ENCODE measurements around the gene GSDME. TPM values are rescaled to one million over a fixed set of nuclear protein-coding genes. Genes with fewer than 3 reads are reported as not detected.
A peak's percentile ranks its signal among the peaks of the same experiment; 100 is the strongest.

The GSDME gene
- polyA plus RNA-seq, 1 of the 3 experiments (the other 2 are of a cell fraction), result 109 TPM

DNA sequence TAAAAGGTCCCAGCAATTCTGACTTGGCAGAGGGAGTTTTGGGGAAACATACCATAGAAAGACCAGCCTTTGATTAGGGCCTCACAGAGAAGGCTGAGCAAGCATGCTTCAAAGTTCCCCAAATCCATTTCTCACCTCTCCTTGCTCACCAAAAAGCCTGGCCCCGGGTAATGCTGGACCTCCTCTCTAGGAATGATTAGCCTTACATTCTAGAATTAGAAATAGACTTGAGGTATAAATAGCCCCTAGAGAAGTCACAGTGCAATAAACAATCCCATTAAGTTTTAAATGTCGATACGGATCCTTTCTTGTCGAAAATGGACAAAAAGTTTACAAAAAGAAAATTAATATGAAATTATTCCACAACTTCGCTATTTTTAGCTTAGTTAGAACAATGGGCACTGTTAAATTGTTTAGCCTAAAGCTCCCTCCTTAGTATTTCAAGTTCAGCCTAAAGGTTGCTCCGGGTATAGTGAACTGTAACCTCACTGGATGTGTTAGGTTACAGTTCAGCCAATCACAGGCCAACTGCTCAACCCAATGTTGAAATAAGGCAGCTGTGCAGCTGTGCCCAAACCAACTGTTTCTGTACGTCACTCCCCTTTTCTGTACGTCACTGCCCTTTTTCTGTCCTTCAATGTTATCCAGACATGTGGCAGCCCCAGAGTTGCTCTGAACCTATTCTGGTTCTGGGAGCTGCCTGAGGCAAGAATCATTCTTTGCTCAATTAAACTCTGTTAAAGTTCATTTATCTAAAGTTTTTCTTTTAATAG, 7.9 kb upstream of the GSDME start:
- Histone ChIP-seq H3K9ac (no peak overlapping the region), H3K4me3 (ENCODE audit: low read depth in 2 of 2, low read length in 1 of 2) (no peak overlapping the region), H3F3A (replicated peaks; ENCODE audit: insufficient read depth) (no peaks in the 10 kb centered on the region), H3K27me3 (ENCODE audit: insufficient read depth) (no peaks in the 10 kb centered on the region), H3K9me2 (no peaks in the 10 kb centered on the region), H3K27ac (ENCODE audit: low read depth in 2 of 2, low read length in 1 of 2) (no peak overlapping the region), H2AFZ (ENCODE audit: low read depth) (no peak overlapping the region), H3K36me3 (replicated peaks in 1 of 2; ENCODE audit: control insufficient read depth in 1 of 2, insufficient read depth in 2 of 2, low read length in 1 of 2) (no peaks in the 10 kb centered on the region), H3K4me1 (ENCODE audit: control insufficient read depth in 1 of 2, insufficient read depth in 2 of 2, low read depth in 1 of 2, low read length in 1 of 2) (peaks cover 0 to 13% of the 10 kb centered on the region in 2 experiments; a peak in 2 of 4 replicates), H3K79me2 (ENCODE audit: insufficient read depth) (no peaks in the 10 kb centered on the region), H3K4me2 (no peak overlapping the region), H4K20me1 (ENCODE audit: insufficient read depth) (no peaks in the 10 kb centered on the region), H3K9me3 (no peaks in the 10 kb centered on the region)
- 87% methylated on average over 8 of the region's 8 CpGs for WGBS (ENCODE audit: low lambda C conversion rate)
- TF ChIP-seq RCOR1 (IDR thresholded peaks at IDR 0.05; ENCODE audit: low read length), result peak; percentile 45; the same call in 1 of the 2 replicates
- TF ChIP-seq, protein P1, sequence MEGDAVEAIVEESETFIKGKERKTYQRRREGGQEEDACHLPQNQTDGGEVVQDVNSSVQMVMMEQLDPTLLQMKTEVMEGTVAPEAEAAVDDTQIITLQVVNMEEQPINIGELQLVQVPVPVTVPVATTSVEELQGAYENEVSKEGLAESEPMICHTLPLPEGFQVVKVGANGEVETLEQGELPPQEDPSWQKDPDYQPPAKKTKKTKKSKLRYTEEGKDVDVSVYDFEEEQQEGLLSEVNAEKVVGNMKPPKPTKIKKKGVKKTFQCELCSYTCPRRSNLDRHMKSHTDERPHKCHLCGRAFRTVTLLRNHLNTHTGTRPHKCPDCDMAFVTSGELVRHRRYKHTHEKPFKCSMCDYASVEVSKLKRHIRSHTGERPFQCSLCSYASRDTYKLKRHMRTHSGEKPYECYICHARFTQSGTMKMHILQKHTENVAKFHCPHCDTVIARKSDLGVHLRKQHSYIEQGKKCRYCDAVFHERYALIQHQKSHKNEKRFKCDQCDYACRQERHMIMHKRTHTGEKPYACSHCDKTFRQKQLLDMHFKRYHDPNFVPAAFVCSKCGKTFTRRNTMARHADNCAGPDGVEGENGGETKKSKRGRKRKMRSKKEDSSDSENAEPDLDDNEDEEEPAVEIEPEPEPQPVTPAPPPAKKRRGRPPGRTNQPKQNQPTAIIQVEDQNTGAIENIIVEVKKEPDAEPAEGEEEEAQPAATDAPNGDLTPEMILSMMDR (IDR thresholded peaks at IDR 0.05), result no peak
- TF ChIP-seq RAD21 (IDR thresholded peaks at IDR 0.05; ENCODE audit: low read length), result 0 out of 2 replicates have a peak, but pooled peaks have one; percentile 4
- no peak for TF ChIP-seq NRF1 (IDR thresholded peaks at IDR 0.05; ENCODE audit: low read depth, low read length)
- 0 out of 2 replicates have a peak, but pooled peaks have one; percentile 8 for TF ChIP-seq RFX5 (IDR thresholded peaks at IDR 0.05; ENCODE audit: low read length)
- ChIA-PET POLR2A (interaction anchor here (1.3 kb wide), 1 partner anchor 8 kb away, joined by 4 read pairs; the partner anchor contains the start of gene GSDME), CTCF (interaction anchor here (1.0 to 1.9 kb wide), 7 partner anchors 8 to 342 kb away, joined by 3 to 10 read pairs (median 5); no protein-coding TSS in a partner anchor)
- DNase-seq, result peak; percentile 61

DNA sequence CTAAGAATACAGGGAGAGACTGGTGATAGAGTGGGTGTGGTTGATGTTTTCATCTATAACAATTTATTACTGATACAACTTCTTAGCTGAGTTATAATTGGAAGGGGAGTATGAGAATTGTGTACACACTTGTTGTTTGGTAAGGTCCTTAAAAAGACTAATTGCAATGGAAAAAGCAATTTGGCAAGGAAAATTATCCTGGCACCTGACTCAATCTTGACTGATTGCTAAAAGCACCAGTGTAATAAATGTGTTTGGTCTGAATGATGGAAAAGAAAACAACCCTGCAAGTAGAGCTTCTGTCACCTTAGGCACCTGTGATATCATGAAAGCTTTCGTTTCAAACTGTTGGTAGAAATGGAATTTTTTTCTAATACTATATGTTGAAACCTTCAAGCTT, 6.7 kb upstream of the GSDME start:
- H4K20me1 ChIP-seq (ENCODE audit: insufficient read depth), result no peaks in the 10 kb centered on the region
- H3K9me2 ChIP-seq, result no peaks in the 10 kb centered on the region
- TF ChIP-seq, protein P2, sequence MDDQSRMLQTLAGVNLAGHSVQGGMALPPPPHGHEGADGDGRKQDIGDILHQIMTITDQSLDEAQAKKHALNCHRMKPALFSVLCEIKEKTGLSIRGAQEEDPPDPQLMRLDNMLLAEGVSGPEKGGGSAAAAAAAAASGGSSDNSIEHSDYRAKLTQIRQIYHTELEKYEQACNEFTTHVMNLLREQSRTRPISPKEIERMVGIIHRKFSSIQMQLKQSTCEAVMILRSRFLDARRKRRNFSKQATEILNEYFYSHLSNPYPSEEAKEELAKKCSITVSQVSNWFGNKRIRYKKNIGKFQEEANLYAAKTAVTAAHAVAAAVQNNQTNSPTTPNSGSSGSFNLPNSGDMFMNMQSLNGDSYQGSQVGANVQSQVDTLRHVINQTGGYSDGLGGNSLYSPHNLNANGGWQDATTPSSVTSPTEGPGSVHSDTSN (IDR thresholded peaks at IDR 0.05), result no peak
- TF ChIP-seq ELF1 (IDR thresholded peaks at IDR 0.05), result no peak
- no peak for TF ChIP-seq POLR2AphosphoS5 (IDR thresholded peaks at IDR 0.05; ENCODE audit: low read depth, low read length)
- TF ChIP-seq NRF1 (IDR thresholded peaks at IDR 0.05; ENCODE audit: low read depth, low read length), result no peak
- TF ChIP-seq TEAD4 (IDR thresholded peaks at IDR 0.05; ENCODE audit: borderline replicate concordance, insufficient read depth), result no peak
- no peak for TF ChIP-seq GATA2 (CRISPR knock-in tag; IDR thresholded peaks at IDR 0.05)
- no peak for TF ChIP-seq TAF1 (IDR thresholded peaks at IDR 0.05; ENCODE audit: borderline replicate concordance, low read depth, low read length)
- TF ChIP-seq, protein P1 (IDR thresholded peaks at IDR 0.05), result no peak
- TF ChIP-seq FOXM1 (IDR thresholded peaks at IDR 0.05; ENCODE audit: low read depth), result no peak
- TF ChIP-seq RFX5 (IDR thresholded peaks at IDR 0.05; ENCODE audit: low read length), result no peak
- TF ChIP-seq, protein P3, sequence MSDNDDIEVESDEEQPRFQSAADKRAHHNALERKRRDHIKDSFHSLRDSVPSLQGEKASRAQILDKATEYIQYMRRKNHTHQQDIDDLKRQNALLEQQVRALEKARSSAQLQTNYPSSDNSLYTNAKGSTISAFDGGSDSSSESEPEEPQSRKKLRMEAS (IDR thresholded peaks at IDR 0.05; ENCODE audit: low read depth), result no peak
- no peak for TF ChIP-seq JUND (IDR thresholded peaks at IDR 0.05)
- TF ChIP-seq NFIC (IDR thresholded peaks at IDR 0.05; ENCODE audit: borderline replicate concordance), result no peak
- TF ChIP-seq, protein P4, sequence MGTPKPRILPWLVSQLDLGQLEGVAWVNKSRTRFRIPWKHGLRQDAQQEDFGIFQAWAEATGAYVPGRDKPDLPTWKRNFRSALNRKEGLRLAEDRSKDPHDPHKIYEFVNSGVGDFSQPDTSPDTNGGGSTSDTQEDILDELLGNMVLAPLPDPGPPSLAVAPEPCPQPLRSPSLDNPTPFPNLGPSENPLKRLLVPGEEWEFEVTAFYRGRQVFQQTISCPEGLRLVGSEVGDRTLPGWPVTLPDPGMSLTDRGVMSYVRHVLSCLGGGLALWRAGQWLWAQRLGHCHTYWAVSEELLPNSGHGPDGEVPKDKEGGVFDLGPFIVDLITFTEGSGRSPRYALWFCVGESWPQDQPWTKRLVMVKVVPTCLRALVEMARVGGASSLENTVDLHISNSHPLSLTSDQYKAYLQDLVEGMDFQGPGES (IDR thresholded peaks at IDR 0.05; ENCODE audit: low read depth, low read length), result no peak
- H3K4me3 ChIP-seq (ENCODE audit: low read depth in 2 of 2, low read length in 1 of 2), result no peak overlapping the region
- H2AFZ ChIP-seq (ENCODE audit: low read depth), result no peak overlapping the region
- H3K9ac ChIP-seq, result no peak overlapping the region
- ChIA-PET CTCF (interaction anchor here (0.8 to 1.9 kb wide), 10 partner anchors 9 to 343 kb away, joined by 3 to 10 read pairs (median 4); no protein-coding TSS in a partner anchor), POLR2A (no interaction called here)
- no peaks in the 10 kb centered on the region for H3K27me3 ChIP-seq (ENCODE audit: insufficient read depth)
- no peaks in the 10 kb centered on the region for H3F3A ChIP-seq (replicated peaks; ENCODE audit: insufficient read depth)
- H3K4me2 ChIP-seq, result no peak overlapping the region
- peaks cover 0 to 13% of the 10 kb centered on the region in 2 experiments; a peak in 2 of 4 replicates for H3K4me1 ChIP-seq (ENCODE audit: control insufficient read depth in 1 of 2, insufficient read depth in 2 of 2, low read depth in 1 of 2, low read length in 1 of 2)
- DNase-seq, result no peak
- no peaks in the 10 kb centered on the region for H3K36me3 ChIP-seq (replicated peaks in 1 of 2; ENCODE audit: control insufficient read depth in 1 of 2, insufficient read depth in 2 of 2, low read length in 1 of 2)
- H3K79me2 ChIP-seq (ENCODE audit: insufficient read depth), result no peaks in the 10 kb centered on the region
- H3K27ac ChIP-seq (ENCODE audit: low read depth in 2 of 2, low read length in 1 of 2), result no peak overlapping the region
- WGBS (ENCODE audit: low lambda C conversion rate), result 56% methylated on average over 1 of the region's 1 CpG
- no peaks in the 10 kb centered on the region for H3K9me3 ChIP-seq
